Measurements from ENCODE around the gene CASZ1.

Gene CASZ1

GRCh38 chr1:10669570-10669969 is 126.9 kb downstream of the CASZ1 start:
- no peak for DNase-seq (ENCODE audit: low read depth)
- H3K4me3 ChIP-seq (ENCODE audit: low read depth, low read length), result no peak overlapping the region
- no peak for TF ChIP-seq CTCF (IDR thresholded peaks at IDR 0.05; ENCODE audit: low read depth, low read length, missing control alignments)
- in situ Hi-C loops (cut with HindIII; ENCODE audit: low sequenced_read_pairs), result no loop called here

- TF ChIP-seq CTCF (IDR thresholded peaks at IDR 0.05; ENCODE audit: low read depth, low read length, missing control alignments), result no peak
- no peak overlapping the region for H3K4me3 ChIP-seq (ENCODE audit: low read depth, low read length)
- in situ Hi-C loops (cut with HindIII; ENCODE audit: low sequenced_read_pairs), result no loop called here
Measured at GRCh38 chr1:10667861-10668761, 128.3 kb downstream of the CASZ1 start.

GRCh38 chr1:10665930-10666850 is 130.3 kb downstream of the CASZ1 start:
- no peak for DNase-seq (ENCODE audit: low read depth)
- TF ChIP-seq CTCF (IDR thresholded peaks at IDR 0.05; ENCODE audit: low read depth, low read length, missing control alignments), result no peak
- in situ Hi-C loops (cut with HindIII; ENCODE audit: low sequenced_read_pairs), result no loop called here
- H3K4me3 ChIP-seq (ENCODE audit: low read depth, low read length), result no peak overlapping the region

More at GRCh38 chr1:10667861-10668761, 128.3 kb downstream of the CASZ1 start:
- DNase-seq (ENCODE audit: low read depth), result no peak

GRCh38 chr1:10665226-10665625 is 131.2 kb downstream of the CASZ1 start:
- in situ Hi-C loops (cut with HindIII; ENCODE audit: low sequenced_read_pairs), result no loop called here
- no peak for TF ChIP-seq CTCF (IDR thresholded peaks at IDR 0.05; ENCODE audit: low read depth, low read length, missing control alignments)
- no peak for DNase-seq (ENCODE audit: low read depth)
- no peak overlapping the region for H3K4me3 ChIP-seq (ENCODE audit: low read depth, low read length)

GRCh38 chr1:10664251-10664650 is 132.2 kb downstream of the CASZ1 start:
- no peak for DNase-seq (ENCODE audit: low read depth)
- in situ Hi-C loops (cut with HindIII; ENCODE audit: low sequenced_read_pairs), result no loop called here
- H3K4me3 ChIP-seq (ENCODE audit: low read depth, low read length), result no peak overlapping the region
- TF ChIP-seq CTCF (IDR thresholded peaks at IDR 0.05; ENCODE audit: low read depth, low read length, missing control alignments), result no peak

- DNase-seq (ENCODE audit: low read depth), result no peak
- H3K4me3 ChIP-seq (ENCODE audit: low read depth, low read length), result no peak overlapping the region
- in situ Hi-C loops (cut with HindIII; ENCODE audit: low sequenced_read_pairs), result no loop called here
Measured at GRCh38 chr1:10663678-10664035, 132.8 kb downstream of the CASZ1 start.

More at GRCh38 chr1:10663678-10664035, 132.8 kb downstream of the CASZ1 start:
- no peak for TF ChIP-seq CTCF (IDR thresholded peaks at IDR 0.05; ENCODE audit: low read depth, low read length, missing control alignments)

All from astrocyte of the cerebellum (primary cell).